DND-41 (cell line): ENCODE results near the gene PRKG2.

Experiments used
- EZH2 ChIP-seq: IDR thresholded peaks from 3 replicates; pipeline ENCODE4 v1.6.1; 2012; ENCODE audit warnings: borderline replicate concordance, low read depth, mild to moderate bottlenecking, moderate library complexity, low read length, inconsistent platforms; ENCODE audit not compliant: severe bottlenecking
- TF ChIP-seq, protein P1 (sequence below): IDR thresholded peaks from 2 replicates; pipeline ENCODE4 v1.5.1; 2012; ENCODE audit warnings: borderline replicate concordance, low read length, moderate library complexity, mild to moderate bottlenecking; ENCODE audit not compliant: poor library complexity, severe bottlenecking; ENCODE audit errors: extremely low read depth

DNA sequence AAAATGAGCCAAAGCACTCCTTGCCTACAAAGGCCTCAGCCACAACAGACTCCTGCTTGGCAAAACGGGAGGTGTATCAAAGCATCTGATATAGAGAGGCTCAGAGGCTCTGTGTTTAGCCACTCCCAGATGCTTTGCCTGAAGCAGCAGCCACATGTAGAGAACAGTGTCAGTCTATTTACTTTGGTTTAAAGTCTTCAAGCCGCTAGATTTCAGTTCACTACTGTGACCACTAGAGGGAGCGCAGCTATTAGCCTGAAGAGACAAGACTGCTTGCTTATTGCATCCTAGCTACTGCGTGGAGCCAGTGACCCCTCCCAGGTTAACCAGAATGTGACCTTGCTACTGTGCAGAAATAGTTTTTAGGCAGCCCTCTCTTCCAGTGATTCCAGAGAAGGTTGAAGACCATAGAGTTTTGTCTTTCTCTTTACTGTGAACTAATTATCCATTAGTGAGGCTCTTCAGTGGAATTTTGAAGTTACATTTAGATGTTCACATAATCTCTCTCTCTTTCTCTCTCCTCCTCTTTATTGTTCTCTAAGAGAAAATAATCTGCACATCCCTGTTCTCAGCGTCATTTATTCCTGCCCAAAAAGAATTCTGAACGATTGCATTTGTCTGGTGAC lies 145.2 kb downstream of the PRKG2 start:
- TF ChIP-seq, protein P1, sequence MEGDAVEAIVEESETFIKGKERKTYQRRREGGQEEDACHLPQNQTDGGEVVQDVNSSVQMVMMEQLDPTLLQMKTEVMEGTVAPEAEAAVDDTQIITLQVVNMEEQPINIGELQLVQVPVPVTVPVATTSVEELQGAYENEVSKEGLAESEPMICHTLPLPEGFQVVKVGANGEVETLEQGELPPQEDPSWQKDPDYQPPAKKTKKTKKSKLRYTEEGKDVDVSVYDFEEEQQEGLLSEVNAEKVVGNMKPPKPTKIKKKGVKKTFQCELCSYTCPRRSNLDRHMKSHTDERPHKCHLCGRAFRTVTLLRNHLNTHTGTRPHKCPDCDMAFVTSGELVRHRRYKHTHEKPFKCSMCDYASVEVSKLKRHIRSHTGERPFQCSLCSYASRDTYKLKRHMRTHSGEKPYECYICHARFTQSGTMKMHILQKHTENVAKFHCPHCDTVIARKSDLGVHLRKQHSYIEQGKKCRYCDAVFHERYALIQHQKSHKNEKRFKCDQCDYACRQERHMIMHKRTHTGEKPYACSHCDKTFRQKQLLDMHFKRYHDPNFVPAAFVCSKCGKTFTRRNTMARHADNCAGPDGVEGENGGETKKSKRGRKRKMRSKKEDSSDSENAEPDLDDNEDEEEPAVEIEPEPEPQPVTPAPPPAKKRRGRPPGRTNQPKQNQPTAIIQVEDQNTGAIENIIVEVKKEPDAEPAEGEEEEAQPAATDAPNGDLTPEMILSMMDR, result peak; percentile 92
- TF ChIP-seq EZH2, result no peak
